ENCODE data around the gene ACTL8.

The ACTL8 gene

GRCh38 chr1:17862121-17862520, 107.0 kb downstream of the ACTL8 start:
- DNase-seq (ENCODE audit: low read depth, low spot score), result no peak
- TF ChIP-seq ZNF274 (IDR thresholded peaks at IDR 0.05; ENCODE audit: low read depth, low read length), result no peak
- TF ChIP-seq YY1 (IDR thresholded peaks at IDR 0.05; ENCODE audit: insufficient read depth, insufficient read length), result no peak
- TF ChIP-seq SUZ12 (IDR thresholded peaks at IDR 0.05; ENCODE audit: extremely low read depth, insufficient read depth, insufficient read length), result no peak
- Histone ChIP-seq H3K4me3 (ENCODE audit: insufficient read length, low read depth) (no peak overlapping the region), H3K27me3 (ENCODE audit: insufficient read depth, insufficient read length) (no peaks in the 10 kb centered on the region), H3K4me1 (ENCODE audit: insufficient read depth, insufficient read length) (no peaks in the 10 kb centered on the region), H3K9me3 (ENCODE audit: insufficient read depth, low read length) (peaks cover under 1% of the 10 kb centered on the region; the same call in 1 of the 2 replicates), H3K9ac (ENCODE audit: insufficient read length, low read depth) (no peak overlapping the region), H3K36me3 (ENCODE audit: insufficient read depth, insufficient read length, low read length) (no peaks in the 10 kb centered on the region)

GRCh38 chr1:17865912-17866739, 111.0 kb downstream of the ACTL8 start:
- no peak overlapping the region for H3K9ac ChIP-seq (ENCODE audit: insufficient read length, low read depth)
- no peak overlapping the region for H3K4me3 ChIP-seq (ENCODE audit: insufficient read length, low read depth)
- H3K4me1 ChIP-seq (ENCODE audit: insufficient read depth, insufficient read length), result no peaks in the 10 kb centered on the region
- H3K9me3 ChIP-seq (ENCODE audit: insufficient read depth, low read length), result peaks cover 9% of the 10 kb centered on the region; the same call in 1 of the 2 replicates
- no peak for DNase-seq (ENCODE audit: low read depth, low spot score)
- no peaks in the 10 kb centered on the region for H3K27me3 ChIP-seq (ENCODE audit: insufficient read depth, insufficient read length)
- TF ChIP-seq SUZ12 (IDR thresholded peaks at IDR 0.05; ENCODE audit: extremely low read depth, insufficient read depth, insufficient read length) (no peak), ZNF274 (IDR thresholded peaks at IDR 0.05; ENCODE audit: low read depth, low read length) (no peak), YY1 (IDR thresholded peaks at IDR 0.05; ENCODE audit: insufficient read depth, insufficient read length) (no peak)
- no peaks in the 10 kb centered on the region for H3K36me3 ChIP-seq (ENCODE audit: insufficient read depth, insufficient read length, low read length)

GRCh38 chr1:17866740-17867029, 111.6 kb downstream of the ACTL8 start:
- peaks cover 9% of the 10 kb centered on the region; the same call in 1 of the 2 replicates for H3K9me3 ChIP-seq (ENCODE audit: insufficient read depth, low read length)
- H3K4me3 ChIP-seq (ENCODE audit: insufficient read length, low read depth), result no peak overlapping the region
- DNase-seq (ENCODE audit: low read depth, low spot score), result no peak
- TF ChIP-seq YY1 (IDR thresholded peaks at IDR 0.05; ENCODE audit: insufficient read depth, insufficient read length) (no peak), ZNF274 (IDR thresholded peaks at IDR 0.05; ENCODE audit: low read depth, low read length) (no peak), SUZ12 (IDR thresholded peaks at IDR 0.05; ENCODE audit: extremely low read depth, insufficient read depth, insufficient read length) (no peak)
- H3K27me3 ChIP-seq (ENCODE audit: insufficient read depth, insufficient read length), result no peaks in the 10 kb centered on the region
- no peak overlapping the region for H3K9ac ChIP-seq (ENCODE audit: insufficient read length, low read depth)
- H3K4me1 ChIP-seq (ENCODE audit: insufficient read depth, insufficient read length), result no peaks in the 10 kb centered on the region
- H3K36me3 ChIP-seq (ENCODE audit: insufficient read depth, insufficient read length, low read length), result no peaks in the 10 kb centered on the region

GRCh38 chr1:17867470-17867869, 112.3 kb downstream of the ACTL8 start:
- TF ChIP-seq YY1 (IDR thresholded peaks at IDR 0.05; ENCODE audit: insufficient read depth, insufficient read length) (no peak), SUZ12 (IDR thresholded peaks at IDR 0.05; ENCODE audit: extremely low read depth, insufficient read depth, insufficient read length) (no peak), ZNF274 (IDR thresholded peaks at IDR 0.05; ENCODE audit: low read depth, low read length) (no peak)

GRCh38 chr1:17869815-17870214, 114.7 kb downstream of the ACTL8 start:
- no peak overlapping the region for H3K4me3 ChIP-seq (ENCODE audit: insufficient read length, low read depth)
- H3K27me3 ChIP-seq (ENCODE audit: insufficient read depth, insufficient read length), result peaks cover 3% of the 10 kb centered on the region
- no peak for DNase-seq (ENCODE audit: low read depth, low spot score)
- H3K9ac ChIP-seq (ENCODE audit: insufficient read length, low read depth), result no peak overlapping the region
- peaks cover 2% of the 10 kb centered on the region for H3K4me1 ChIP-seq (ENCODE audit: insufficient read depth, insufficient read length)
- TF ChIP-seq YY1 (IDR thresholded peaks at IDR 0.05; ENCODE audit: insufficient read depth, insufficient read length), result no peak
- H3K36me3 ChIP-seq (ENCODE audit: insufficient read depth, insufficient read length, low read length), result no peaks in the 10 kb centered on the region
- peaks cover 9% of the 10 kb centered on the region; the same call in 1 of the 2 replicates for H3K9me3 ChIP-seq (ENCODE audit: insufficient read depth, low read length)

More at GRCh38 chr1:17867470-17867869, 112.3 kb downstream of the ACTL8 start:
- H3K36me3 ChIP-seq (ENCODE audit: insufficient read depth, insufficient read length, low read length), result no peaks in the 10 kb centered on the region
- no peak for DNase-seq (ENCODE audit: low read depth, low spot score)
- H3K27me3 ChIP-seq (ENCODE audit: insufficient read depth, insufficient read length), result no peaks in the 10 kb centered on the region
- peaks cover 9% of the 10 kb centered on the region; the same call in 1 of the 2 replicates for H3K9me3 ChIP-seq (ENCODE audit: insufficient read depth, low read length)
- H3K4me3 ChIP-seq (ENCODE audit: insufficient read length, low read depth), result no peak overlapping the region
- no peaks in the 10 kb centered on the region for H3K4me1 ChIP-seq (ENCODE audit: insufficient read depth, insufficient read length)
- H3K9ac ChIP-seq (ENCODE audit: insufficient read length, low read depth), result no peak overlapping the region

- Histone ChIP-seq H3K9ac (ENCODE audit: insufficient read length, low read depth) (no peak overlapping the region), H3K4me1 (ENCODE audit: insufficient read depth, insufficient read length) (peaks cover 2% of the 10 kb centered on the region), H3K36me3 (ENCODE audit: insufficient read depth, insufficient read length, low read length) (no peaks in the 10 kb centered on the region), H3K27me3 (ENCODE audit: insufficient read depth, insufficient read length) (peaks cover 3% of the 10 kb centered on the region), H3K9me3 (ENCODE audit: insufficient read depth, low read length) (peaks cover 9% of the 10 kb centered on the region; the same call in 1 of the 2 replicates), H3K4me3 (ENCODE audit: insufficient read length, low read depth) (no peak overlapping the region)
- no peak for TF ChIP-seq SUZ12 (IDR thresholded peaks at IDR 0.05; ENCODE audit: extremely low read depth, insufficient read depth, insufficient read length)
- TF ChIP-seq YY1 (IDR thresholded peaks at IDR 0.05; ENCODE audit: insufficient read depth, insufficient read length), result no peak
- TF ChIP-seq ZNF274 (IDR thresholded peaks at IDR 0.05; ENCODE audit: low read depth, low read length), result no peak
- DNase-seq (ENCODE audit: low read depth, low spot score), result no peak
These were observed 115.5 kb downstream of the ACTL8 start for GRCh38 chr1:17870679-17871078.

- peaks cover 3% of the 10 kb centered on the region for H3K27me3 ChIP-seq (ENCODE audit: insufficient read depth, insufficient read length)
- no peak for TF ChIP-seq YY1 (IDR thresholded peaks at IDR 0.05; ENCODE audit: insufficient read depth, insufficient read length)
- TF ChIP-seq ZNF274 (IDR thresholded peaks at IDR 0.05; ENCODE audit: low read depth, low read length), result no peak
- no peak for TF ChIP-seq SUZ12 (IDR thresholded peaks at IDR 0.05; ENCODE audit: extremely low read depth, insufficient read depth, insufficient read length)
- no peaks in the 10 kb centered on the region for H3K9me3 ChIP-seq (ENCODE audit: insufficient read depth, low read length)
- H3K9ac ChIP-seq (ENCODE audit: insufficient read length, low read depth), result no peak overlapping the region
- no peak overlapping the region for H3K4me3 ChIP-seq (ENCODE audit: insufficient read length, low read depth)
- no peaks in the 10 kb centered on the region for H3K36me3 ChIP-seq (ENCODE audit: insufficient read depth, insufficient read length, low read length)
- DNase-seq (ENCODE audit: low read depth, low spot score), result no peak
- peaks cover 2% of the 10 kb centered on the region for H3K4me1 ChIP-seq (ENCODE audit: insufficient read depth, insufficient read length)
These were observed 118.0 kb downstream of the ACTL8 start for GRCh38 chr1:17873007-17873675.

Data from NT2/D1 (cell line).